ENCODE measurements around the gene RNF14. TPM values are rescaled to one million over a fixed set of nuclear protein-coding genes. Genes with fewer than 3 reads are reported as not detected.

Gene RNF14
- total and polyA plus RNA-seq, 7 donors = 30.7 to 70.1 (median 43.2) TPM

DNA sequence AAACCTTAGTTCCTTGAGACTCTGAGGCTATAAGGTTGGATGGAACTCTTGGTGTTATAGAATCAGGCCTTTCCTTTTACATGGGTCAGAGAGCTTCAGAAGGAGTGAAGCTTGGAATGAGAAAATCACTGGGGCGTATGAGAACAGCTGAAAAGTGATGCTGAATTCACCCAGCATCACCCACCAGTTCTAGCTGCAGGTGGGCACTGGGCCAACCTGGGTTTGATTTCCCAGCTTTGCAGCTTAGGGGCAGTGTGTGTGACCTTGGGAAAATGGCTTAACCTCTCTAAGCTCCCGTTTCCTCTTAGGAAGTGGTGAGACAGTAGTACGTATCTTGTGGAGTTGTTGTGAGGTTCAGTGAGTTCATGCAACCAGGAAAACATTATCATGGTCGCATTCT, 21.6 kb upstream of the RNF14 start:
- Histone ChIP-seq H3K27me3 (no peaks in the 10 kb centered on the region), H3K36me3 (no peaks in the 10 kb centered on the region), H3K9me3 (no peaks in the 10 kb centered on the region), H3K4me3 (no peak overlapping the region), H3K27ac (no peak overlapping the region), H3K4me1 (peaks cover 0 to 10% (median 9%) of the 10 kb centered on the region in 4 donors)
- WGBS, 2 donors = 77 to 82% methylated on average over 4 of the region's 4 CpGs
- intact Hi-C loops (cut with DNase I) = no loop called here
- no peak for TF ChIP-seq POLR2AphosphoS5 (IDR thresholded peaks at IDR 0.05)
- TF ChIP-seq, protein P1, sequence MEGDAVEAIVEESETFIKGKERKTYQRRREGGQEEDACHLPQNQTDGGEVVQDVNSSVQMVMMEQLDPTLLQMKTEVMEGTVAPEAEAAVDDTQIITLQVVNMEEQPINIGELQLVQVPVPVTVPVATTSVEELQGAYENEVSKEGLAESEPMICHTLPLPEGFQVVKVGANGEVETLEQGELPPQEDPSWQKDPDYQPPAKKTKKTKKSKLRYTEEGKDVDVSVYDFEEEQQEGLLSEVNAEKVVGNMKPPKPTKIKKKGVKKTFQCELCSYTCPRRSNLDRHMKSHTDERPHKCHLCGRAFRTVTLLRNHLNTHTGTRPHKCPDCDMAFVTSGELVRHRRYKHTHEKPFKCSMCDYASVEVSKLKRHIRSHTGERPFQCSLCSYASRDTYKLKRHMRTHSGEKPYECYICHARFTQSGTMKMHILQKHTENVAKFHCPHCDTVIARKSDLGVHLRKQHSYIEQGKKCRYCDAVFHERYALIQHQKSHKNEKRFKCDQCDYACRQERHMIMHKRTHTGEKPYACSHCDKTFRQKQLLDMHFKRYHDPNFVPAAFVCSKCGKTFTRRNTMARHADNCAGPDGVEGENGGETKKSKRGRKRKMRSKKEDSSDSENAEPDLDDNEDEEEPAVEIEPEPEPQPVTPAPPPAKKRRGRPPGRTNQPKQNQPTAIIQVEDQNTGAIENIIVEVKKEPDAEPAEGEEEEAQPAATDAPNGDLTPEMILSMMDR (IDR thresholded peaks at IDR 0.05) = no peak
- no peak for TF ChIP-seq POLR2A (IDR thresholded peaks at IDR 0.05)
- TF ChIP-seq EP300 (IDR thresholded peaks at IDR 0.05) = no peak
- DNase-seq = no peak

DNA sequence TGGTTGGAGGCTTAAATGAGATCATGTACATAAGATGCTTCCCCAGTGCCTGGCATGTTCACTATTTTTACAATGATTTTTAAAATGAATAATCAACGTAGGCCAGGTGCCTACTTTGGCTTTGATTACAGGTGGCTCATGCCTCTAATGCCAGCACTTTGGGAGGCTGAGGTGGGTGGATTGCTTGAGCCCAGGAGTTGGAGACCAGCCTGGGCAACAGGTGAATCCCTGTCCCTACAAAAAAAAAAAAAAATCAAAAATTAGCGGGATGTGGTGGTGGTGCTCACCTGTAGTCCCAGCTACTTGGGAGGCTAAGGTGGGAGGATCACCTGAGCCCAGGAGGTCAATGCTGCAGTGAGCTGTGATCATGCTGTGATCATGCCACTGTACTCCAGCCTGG, 20.1 kb upstream of the RNF14 start:
- Histone ChIP-seq H3K36me3 (no peaks in the 10 kb centered on the region), H3K27me3 (no peaks in the 10 kb centered on the region), H3K4me3 (no peak overlapping the region), H3K27ac (no peak overlapping the region), H3K4me1 (peaks cover 0 to 10% (median 9%) of the 10 kb centered on the region in 4 donors), H3K9me3 (no peaks in the 10 kb centered on the region)
- TF ChIP-seq EP300 (IDR thresholded peaks at IDR 0.05) (no peak), POLR2AphosphoS5 (IDR thresholded peaks at IDR 0.05) (no peak)
- TF ChIP-seq, protein P1 (IDR thresholded peaks at IDR 0.05) = no peak
- intact Hi-C loops (cut with DNase I) = no loop called here
- DNase-seq = no peak
- WGBS, 2 donors = 88 to 94% methylated on average over 2 of the region's 2 CpGs

DNA sequence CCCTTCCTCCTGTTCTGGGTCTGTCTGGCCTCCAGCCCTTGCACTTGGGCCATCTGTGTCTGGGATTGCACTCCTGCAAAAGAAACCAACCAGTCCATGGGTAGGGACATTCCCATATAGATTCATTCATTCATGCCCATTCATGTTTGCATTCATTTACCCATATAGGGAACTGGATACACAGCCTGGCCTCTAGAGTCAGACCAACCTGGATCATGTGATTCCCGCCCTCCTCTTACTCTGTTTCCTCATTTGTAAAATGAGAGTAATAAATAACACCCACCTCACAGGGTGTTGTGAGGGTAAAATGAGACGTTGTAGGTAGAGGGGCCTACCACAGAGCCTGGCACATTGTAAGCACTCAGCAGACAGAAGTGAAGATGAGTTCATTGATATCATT, 19.4 kb upstream of the RNF14 start:
- DNase-seq = no peak
- Histone ChIP-seq H3K27me3 (no peaks in the 10 kb centered on the region), H3K4me3 (no peak overlapping the region), H3K9me3 (no peaks in the 10 kb centered on the region), H3K4me1 (peaks cover 0 to 10% (median 9%) of the 10 kb centered on the region in 4 donors), H3K27ac (no peak overlapping the region), H3K36me3 (no peaks in the 10 kb centered on the region)
- no peak for TF ChIP-seq POLR2A (IDR thresholded peaks at IDR 0.05)
- TF ChIP-seq, protein P1 (IDR thresholded peaks at IDR 0.05) = no peak
- no peak for TF ChIP-seq POLR2AphosphoS5 (IDR thresholded peaks at IDR 0.05)
- TF ChIP-seq EP300 (IDR thresholded peaks at IDR 0.05) = no peak
- WGBS, 2 donors = 77 to 86% methylated on average over 2 of the region's 2 CpGs
- intact Hi-C loops (cut with DNase I) = no loop called here

DNA sequence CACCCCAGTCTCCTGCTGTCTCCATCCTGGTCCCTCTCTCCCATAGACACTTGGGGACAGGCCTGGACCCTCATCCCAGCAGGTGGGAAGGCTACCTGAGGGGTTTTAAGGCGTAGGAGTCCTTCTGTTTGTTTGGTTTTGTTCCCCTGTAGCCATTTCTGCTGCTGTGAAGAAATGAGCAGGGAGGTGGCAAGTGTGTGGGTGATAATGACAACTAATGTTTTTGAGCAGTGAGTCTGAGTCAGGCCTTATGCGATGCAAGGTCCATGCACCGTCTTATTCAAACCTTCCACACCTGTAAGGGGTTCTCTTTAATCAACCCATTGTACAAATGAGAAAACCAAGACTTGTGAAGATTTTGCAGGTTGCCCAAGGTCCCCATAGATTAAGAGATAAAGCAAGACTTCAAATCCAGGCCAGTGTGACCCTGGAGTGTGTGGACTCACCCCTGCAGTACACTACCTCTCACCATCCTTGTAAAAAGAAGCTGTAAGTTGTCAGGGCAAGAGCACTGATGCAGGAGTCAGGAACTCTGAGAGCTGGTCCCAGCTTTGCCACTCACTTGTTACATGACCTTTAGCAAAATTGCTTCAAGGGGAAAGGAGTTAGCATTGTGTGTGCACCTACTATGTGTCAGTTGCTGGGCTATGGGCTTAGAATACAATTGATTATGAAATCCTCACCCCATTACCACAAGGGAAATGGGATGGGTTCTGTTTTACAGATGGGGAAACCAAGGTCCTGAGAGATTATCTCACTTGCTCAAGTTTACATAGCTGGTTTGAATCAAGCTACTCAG, 18.5 kb upstream of the RNF14 start:
- 91 to 96% methylated on average over 3 of the region's 3 CpGs for whole genome bisulfite sequencing, 2 donors
- H3K27me3 ChIP-seq = no peaks in the 10 kb centered on the region
- no peak for DNase-seq
- TF ChIP-seq EP300 (IDR thresholded peaks at IDR 0.05) = no peak
- TF ChIP-seq, protein P1 (IDR thresholded peaks at IDR 0.05) = no peak
- TF ChIP-seq POLR2A (IDR thresholded peaks at IDR 0.05) = no peak
- no peak for TF ChIP-seq POLR2AphosphoS5 (IDR thresholded peaks at IDR 0.05)
- no peak overlapping the region for H3K4me3 ChIP-seq
- H3K9me3 ChIP-seq = no peaks in the 10 kb centered on the region
- intact Hi-C loops (cut with DNase I) = no loop called here
- no peaks in the 10 kb centered on the region for H3K36me3 ChIP-seq
- peaks cover 0 to 10% (median 6%) of the 10 kb centered on the region in 4 donors for H3K4me1 ChIP-seq
- H3K27ac ChIP-seq = no peak overlapping the region
